Peyer's patch (tissue), 4 donors: Measurements from ENCODE around the gene COQ10B.

Source experiments
- CTCF ChIP-seq, 6 experiments: fragments of 450-650 bp in 4 of 6; fragments of 200-600 bp in 2 of 6; sonication (generic) in 1 of 6; IDR thresholded peaks; one replicate each; pipeline ENCODE4 v1.5.1; 2017 to 2019; ENCODE audit warnings: antibody characterized with exemption in 6 of 6, mild to moderate bottlenecking in 3 of 6, moderate library complexity in 1 of 6
- POLR2A ChIP-seq, 2 donors: fragments of 450-650 bp; IDR thresholded peaks; one replicate each; pipeline ENCODE4 v1.5.1; 2017; ENCODE audit warnings: antibody characterized with exemption in 2 of 2, mild to moderate bottlenecking in 2 of 2, moderate library complexity in 2 of 2

- TF ChIP-seq POLR2A (IDR thresholded peaks at IDR 0.05) (peak; percentile 85 to 96), CTCF (IDR thresholded peaks at IDR 0.05) (peak in 2 of 6 experiments; percentile 9 to 21)
Measured at GRCh38 chr2:197515739-197516392, 62.5 kb downstream of the COQ10B start, which contains the start of gene MOB4.
